ENCODE measurements around the gene MYH16.
"Not testable (repeated sequence)": the region's sequence is repeated elsewhere in the genome, so short reads cannot be mapped to it uniquely, and the experiment has no call there.

Gene MYH16

DNA sequence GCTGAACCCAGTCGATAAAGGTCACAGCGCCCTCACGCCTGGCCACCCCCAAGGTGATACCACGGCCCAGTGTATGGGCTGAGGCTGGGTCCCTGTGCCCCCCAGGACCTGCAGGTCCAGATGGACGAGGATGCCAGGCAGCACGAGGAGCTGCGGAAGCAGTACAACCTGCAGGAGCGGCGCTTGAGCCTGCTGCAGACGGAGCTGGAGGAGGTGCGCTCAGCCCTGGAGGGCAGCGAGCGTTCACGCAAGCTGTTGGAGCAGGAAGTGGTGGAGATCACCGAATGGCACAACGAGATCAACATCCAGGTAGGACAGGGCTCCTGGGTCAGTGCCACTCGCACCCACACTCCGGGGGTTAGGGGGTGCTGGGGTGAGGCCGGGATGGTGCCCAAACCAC lies 28.9 kb downstream of the MYH16 start:
- in situ Hi-C loops (cut with MboI; ENCODE audit: low sequenced_read_pairs) = no loop called here

DNA sequence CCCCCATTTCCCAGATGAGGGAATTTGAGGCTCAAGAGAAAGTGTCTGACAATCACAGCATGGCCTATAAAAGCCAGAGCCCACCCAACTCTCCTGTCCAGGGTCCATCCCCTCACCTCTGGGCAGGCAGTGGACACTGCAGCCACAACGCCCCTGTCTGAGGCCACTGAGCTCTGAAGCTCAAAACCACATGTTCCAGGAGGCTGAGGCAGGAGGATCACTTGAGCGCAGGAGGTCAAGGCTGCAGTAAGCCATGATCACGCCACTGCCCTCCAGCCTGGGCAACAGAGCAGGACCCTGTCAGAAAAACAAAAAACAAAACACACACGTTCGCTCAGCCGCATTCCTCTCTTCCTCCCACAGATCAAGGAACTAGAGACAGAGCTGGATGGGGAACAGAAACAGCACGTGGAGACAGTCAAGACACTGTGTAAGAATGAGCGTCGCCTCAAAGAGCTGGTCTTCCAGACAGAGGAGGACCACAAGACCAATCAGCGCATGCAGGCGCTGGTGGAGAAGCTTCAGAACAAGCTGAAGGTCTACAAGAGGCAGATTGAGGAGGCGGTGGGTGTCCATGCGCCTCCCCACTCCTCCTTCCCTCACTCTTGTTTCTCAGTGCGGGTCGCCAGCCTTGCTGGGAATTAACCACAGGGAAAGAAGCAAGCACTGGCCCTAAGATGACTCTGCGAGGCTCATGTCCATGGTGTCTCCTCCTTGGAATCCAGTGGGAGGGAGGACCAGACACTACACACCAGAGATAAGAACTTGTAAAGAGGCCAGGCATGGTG lies 33.0 kb downstream of the MYH16 start:
- in situ Hi-C loops (cut with MboI; ENCODE audit: low sequenced_read_pairs) = no loop called here

DNA sequence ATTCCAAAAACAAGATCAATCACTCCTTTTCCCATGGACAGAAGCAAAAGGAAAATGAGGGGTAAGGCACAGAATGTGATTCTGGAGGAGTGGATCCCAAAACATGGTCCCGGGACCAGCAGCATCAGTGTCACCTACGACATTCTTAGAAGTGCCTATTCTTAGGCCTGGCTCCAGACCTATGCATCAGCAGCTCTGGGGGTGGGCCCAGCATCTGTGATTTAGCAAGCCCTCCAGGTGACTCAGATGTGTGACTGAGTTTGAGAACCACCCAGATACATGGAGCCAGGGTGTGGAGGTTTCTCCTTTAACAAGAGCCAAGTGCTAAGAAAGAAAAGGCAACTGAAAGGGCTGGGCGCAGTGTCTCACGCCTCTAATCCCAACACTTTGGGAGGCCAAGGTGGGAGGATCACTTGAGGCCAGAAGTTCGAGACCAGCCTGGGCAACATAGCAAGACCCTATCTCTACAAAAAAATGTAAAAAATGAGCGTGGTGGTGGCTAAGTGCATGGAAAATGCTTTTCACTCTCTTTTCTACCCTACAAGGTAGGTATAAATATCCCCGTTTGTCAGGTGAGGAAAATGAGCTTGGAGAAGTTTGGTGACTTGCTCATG lies 35.9 kb downstream of the MYH16 start:
- in situ Hi-C loops (cut with MboI; ENCODE audit: low sequenced_read_pairs) = no loop called here

DNA sequence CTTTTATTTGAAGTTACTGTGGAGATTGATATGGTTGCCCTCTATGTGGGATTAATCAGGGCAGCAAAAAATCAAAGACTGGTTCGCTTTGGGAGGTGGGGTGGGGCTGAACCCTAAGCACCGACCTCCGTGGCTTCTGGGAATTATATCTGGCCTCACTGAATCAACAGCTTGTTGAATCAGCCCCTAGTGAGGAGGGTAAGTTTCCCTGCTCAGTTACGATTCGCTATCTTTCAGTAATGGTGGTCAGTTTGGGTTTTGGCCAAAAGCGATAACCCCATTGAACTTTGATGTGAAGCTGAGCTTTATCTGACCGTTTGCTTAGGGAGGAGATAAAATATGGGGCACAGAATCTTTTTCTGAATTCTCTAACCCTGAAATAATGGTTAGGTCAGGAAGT lies 36.5 kb downstream of the MYH16 start:
- in situ Hi-C loops (cut with MboI; ENCODE audit: low sequenced_read_pairs) = no loop called here

DNA sequence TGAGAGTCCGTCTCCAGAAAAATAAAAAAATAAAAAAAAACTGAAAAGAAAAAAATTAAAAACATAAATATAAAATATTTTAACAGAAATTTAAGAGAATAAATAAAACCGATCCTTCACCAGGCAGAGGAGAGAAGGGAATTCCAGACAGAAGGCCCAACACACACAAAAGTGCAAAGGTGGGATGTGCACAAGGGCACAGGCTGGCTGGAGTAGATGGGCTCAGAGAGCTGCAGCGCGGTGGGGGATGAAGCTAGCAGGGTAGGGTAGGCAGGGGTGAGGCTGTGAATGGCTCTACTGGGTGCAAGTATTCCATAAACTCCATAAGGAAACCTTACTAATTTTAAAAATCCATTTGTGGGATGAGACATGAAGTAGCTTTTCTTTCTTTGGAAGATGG lies 37.4 kb downstream of the MYH16 start:
- in situ Hi-C loops (cut with MboI; ENCODE audit: low sequenced_read_pairs) = no loop called here

DNA sequence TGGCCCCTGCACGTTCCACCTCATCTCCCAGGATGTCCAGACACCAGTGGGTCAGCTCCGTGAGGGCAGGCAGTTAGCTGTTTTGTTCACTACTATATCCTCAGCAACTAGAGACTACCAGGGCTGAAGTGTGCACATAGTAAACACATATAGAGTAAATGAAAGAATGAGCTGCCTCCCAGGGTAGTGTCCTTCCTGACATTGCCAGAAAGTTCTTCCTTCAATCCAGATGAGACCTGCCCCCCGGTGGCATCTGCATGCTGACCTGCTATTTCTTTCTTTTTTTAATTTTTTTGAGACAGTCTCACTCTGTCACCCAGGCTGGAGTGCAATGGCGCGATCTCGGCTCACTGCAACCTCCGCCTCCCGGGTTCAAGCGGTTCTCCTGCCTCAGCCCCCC lies 39.1 kb downstream of the MYH16 start:
- in situ Hi-C loops (cut with MboI; ENCODE audit: low sequenced_read_pairs) = no loop called here

DNA sequence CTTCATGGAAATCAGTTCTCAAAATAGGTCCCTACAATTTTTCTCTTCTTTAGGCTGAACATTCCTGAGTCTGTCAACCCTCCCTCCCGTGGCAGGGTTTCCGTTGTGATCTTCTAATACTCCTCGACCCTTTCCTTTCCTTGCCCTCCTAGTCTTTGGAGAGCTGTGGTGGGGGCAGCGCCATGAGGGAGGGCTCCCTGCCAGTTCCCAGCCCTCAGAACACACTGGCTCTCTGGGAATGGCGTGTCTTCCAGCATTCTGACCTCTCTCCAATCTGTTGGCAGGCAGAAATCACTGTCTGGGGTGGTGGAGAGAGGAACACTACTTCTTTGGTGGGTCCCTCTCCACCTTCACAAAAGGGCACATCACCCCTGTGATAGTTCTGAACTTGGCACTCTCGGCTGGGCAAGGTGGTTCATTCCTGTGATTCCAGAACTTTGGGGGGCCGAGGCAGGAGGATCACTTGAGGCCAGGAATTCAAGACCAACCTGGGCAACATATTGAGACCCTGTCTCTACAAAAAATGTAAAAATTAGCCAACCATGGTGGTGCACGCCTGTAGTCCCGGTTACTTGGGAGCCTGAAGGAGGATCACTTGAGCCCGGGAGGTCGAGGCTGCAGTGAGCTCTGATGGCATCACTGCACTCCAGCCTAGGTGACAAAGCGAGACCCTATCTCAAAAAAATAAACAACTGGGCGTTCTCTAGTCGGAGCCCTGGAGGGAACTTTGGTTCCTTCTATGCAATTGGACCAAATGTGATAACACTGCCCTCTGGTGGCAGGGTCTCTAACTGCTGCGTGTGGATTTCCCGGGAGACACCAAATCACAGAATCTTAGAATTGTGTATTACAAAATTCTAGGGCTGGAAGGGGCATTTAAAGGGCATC lies 39.9 kb downstream of the MYH16 start:
- in situ Hi-C loops (cut with MboI; ENCODE audit: low sequenced_read_pairs) = no loop called here

DNA sequence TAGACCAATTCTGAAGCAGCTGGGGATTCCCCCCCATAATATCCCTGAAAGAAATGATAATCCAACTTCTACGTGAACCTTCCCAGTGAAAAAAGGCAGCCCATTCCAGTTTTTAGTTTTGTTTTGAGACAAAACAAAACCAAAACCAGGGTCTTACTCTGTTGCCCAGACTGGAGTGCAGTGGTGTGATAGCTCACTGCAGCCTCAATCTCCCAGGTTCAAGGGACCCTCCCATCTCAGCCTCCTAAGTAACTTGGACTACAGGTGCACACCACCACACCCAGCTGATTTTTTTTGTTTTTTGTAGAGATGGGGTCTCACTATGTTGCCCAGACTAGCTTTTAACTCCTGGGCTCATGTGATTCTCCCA lies 40.5 kb downstream of the MYH16 start:
- in situ Hi-C loops (cut with MboI; ENCODE audit: low sequenced_read_pairs) = no loop called here

DNA sequence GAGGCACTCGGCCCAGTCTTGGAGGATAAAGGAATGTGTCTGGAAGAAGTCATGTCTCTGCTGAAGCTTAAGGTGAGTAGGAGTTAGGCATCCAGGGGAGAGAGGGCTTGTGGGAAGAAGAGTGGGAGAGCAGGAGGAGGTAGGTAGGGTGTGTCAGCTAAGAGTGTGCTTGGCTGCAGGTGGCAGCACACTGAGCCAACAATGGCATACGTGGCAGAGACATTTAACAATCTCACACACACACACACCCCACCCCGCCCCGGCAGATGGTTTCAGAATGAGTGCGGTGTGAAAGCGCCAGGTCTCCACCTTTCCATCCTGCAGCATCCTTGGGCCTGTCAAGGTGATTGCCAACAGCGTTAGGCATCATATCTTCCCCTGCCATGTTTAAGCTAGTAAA lies 41.9 kb downstream of the MYH16 start:
- in situ Hi-C loops (cut with MboI; ENCODE audit: low sequenced_read_pairs) = no loop called here

DNA sequence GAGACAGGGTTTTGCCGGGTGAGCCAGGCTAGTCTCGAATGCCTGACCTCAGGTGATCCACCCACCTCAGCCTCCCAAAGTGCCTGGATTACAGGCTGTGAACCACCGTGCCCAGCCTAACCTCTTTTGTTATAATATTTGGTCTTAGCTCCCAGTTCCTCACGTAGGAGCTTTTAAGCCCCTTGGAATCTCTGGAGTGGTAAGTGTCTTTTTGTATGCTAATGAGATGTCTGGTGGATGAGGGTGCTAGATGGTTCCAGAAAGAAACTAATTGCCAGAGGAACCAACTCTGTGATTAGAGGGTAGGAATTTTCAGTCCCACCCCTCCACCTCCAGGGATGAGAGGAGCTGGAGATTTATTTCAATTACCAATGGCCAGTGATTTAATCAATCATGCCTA lies 47.7 kb downstream of the MYH16 start:
- in situ Hi-C loops (cut with MboI; ENCODE audit: low sequenced_read_pairs) = no loop called here

DNA sequence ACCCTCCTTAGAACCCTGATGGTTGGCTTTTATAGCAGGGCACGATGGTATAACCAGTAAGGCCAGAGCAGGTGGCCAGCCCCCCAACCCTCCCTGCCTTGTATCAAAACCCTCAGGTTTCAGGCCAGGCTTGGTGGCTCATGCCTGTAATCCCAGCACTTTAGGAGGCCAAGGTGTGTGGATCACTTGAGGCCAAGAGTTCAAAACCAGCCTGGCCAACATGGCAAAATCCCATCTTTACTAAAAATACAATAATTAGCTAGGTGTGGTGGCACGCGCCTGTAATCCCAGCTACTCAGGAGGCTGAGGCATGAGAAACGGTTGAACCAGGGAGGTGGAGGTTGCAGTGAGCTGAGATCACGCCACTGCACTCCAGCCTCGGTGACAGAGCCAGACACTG lies 50.0 kb downstream of the MYH16 start:
- in situ Hi-C loops (cut with MboI; ENCODE audit: low sequenced_read_pairs) = not testable (repeated sequence)

DNA sequence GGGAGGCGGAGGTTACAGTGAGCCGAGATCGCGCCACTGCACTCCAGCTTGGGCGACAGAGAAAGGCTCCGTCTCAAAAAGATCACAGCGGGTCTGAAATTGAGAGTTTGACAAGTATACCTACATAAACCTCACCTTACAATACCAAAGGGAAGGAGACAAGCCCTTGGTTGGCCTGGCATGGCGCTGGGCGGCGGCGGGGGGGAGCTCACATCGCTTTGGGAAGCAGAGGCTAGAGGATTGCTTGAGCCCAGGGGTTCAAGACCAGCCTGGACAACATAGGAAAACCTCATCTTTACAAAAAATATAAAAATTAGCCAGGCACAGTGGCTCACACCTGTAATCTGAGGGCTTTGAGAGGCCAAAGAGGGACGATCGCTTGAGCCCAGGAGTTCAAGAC lies 51.9 kb downstream of the MYH16 start:
- in situ Hi-C loops (cut with MboI; ENCODE audit: low sequenced_read_pairs) = no loop called here

DNA sequence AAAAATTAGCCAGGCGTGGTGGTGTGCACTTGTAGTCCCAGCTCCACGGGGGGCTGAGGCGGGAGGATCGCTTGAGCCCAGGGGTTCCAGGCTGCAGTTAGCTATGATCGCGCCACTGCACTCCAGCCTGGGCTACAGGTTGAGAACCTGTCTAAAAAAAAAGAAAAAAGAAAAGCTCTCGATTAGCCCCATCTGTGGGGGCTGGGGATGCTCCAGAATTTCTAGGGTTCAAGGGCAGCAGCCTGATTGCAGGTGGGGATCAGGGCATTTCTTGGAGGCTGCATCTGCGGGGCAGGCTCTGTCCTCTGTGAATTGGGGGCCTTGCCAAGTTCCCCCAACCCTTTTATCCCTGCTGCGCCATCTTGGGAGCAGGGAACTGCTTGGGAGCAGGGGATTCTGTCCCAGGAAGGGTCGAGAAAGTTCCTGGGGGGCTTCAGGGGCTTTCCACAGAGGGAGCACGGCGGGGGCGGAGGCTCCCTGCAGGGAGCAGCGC lies 52.4 kb downstream of the MYH16 start:
- in situ Hi-C loops (cut with MboI; ENCODE audit: low sequenced_read_pairs) = no loop called here

DNA sequence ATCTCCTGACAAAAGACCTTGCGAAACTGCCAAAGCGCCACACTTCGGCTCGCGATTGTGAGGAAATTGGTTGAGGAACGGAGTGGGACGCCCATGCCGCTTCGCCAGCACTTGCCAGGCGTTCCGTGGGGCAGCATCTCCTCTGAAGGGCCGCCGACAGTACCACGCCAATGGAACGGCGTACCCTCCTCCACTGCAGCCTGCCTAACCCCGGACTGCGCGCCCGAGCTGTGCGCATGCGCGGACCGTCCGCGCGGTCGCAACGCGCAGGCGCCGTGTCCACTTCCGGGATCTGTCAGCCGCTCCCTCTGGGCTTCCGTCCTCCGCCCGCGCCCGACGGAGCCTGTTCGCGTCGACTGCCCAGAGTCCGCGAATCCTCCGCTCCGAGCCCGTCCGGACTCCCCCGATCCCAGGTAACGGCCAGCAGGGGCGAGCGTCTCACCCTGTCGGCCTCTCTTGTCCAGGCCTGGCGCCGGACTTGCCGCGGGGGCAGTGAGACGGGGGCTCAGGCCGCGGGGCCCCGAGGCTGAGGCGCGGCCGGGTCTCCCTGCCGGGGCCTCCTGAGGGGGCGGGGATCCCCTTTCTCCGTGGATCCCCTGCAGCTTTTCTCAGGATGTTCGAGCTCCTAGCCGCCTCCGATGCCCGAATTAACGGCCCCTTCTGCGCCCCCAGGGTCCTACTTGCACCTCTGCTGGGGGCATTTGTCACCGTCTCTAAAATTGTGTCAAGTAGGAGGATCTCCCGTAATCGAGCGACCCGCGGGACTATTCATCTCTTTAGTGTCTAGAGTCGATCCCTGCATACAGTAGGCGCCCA lies 53.2 kb downstream of the MYH16 start, which contains the start of gene ARPC1A:
Gene ARPC1A (plus strand): TSS at position 307 of the 816 bp plus-strand sequence. CDS start 7,456 bp downstream, outside the sequence.
- in situ Hi-C loops (cut with MboI; ENCODE audit: low sequenced_read_pairs) = no loop called here

DNA sequence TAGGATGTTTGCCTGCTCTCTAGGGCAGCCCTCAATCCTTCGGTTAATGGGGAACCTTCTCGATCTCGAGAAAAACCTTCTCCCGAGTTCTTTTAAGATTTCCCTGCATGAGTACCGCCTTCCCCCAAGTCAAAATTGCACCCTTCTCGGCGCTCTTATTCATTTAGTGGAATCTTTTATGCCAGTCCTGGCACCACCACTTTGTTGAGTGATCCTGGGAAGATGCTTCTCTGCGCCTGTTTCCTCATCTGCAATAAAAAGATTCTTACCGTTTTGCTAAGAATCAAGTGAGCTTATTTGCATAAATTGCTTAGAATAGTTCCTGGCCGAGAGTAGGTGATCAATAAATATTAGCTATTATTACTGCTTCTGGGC lies 53.8 kb downstream of the MYH16 start:
- in situ Hi-C loops (cut with MboI; ENCODE audit: low sequenced_read_pairs) = no loop called here

DNA sequence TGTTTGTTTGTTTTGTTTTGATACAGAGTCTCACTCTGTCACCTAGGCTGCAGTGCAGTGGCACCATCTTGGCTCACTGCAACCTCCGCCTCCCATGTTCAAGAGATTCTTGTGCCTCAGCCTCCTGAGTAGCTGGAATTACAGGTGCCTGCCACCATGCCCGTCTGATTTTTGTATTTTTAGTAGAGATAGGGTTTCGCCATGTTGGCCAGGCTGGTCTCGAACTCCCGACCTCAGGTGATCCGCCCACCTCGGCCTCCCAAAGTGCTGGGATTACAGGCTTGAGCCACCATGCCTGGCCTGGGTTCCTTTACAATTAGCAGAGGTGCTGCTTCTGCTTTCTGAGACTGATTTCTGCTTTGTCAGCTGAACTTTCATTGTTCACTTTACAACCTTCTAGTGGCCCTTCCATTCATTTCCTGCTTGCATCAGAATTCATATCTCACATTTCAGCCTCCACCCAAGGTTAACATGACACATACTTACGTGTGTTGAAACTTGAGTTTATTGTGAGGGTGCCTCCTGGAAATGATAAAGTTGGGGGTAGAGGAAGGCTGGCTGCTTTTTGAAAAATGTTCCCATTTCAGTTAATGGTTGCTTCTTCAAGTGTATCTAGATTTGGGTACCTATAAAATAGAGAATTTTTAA lies 57.8 kb downstream of the MYH16 start:
- in situ Hi-C loops (cut with MboI; ENCODE audit: low sequenced_read_pairs) = not testable (repeated sequence)

DNA sequence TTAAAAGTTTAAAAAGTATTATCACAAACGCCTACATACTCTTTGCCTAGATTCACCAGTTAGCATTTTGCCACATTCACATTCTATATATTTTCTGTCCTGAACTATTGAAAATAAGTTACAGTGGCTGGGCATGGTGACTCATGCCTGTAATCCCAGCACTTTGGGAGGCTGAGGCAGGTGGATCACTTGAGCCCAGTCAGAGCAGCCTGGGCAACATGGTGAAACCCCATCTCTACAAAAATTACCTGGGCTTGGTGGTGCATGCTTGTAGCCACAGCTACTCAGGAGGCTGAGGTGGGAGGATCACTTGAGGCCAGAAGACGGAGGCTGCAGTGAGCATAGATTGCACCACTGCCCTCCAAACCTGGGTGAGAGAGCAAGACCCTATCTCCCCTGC lies 58.4 kb downstream of the MYH16 start:
- in situ Hi-C loops (cut with MboI; ENCODE audit: low sequenced_read_pairs) = no loop called here

DNA sequence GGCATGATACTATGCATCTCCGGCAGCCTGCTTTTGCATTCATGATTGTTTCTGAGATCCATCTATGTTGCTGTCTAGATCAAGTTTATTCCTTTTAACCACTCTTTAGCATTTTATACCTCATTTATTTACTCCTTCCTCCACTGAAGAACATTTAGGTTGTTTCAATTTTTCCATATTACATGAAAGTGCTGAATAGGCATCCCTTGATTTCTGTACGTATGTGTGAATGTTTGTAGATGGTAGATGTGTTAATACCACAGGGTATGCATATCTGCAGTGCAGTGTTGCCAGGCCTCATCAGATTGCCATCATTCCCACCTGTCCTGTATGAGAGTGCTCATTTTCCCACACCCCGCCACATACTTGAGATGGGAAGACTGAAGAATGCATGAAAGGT lies 67.0 kb downstream of the MYH16 start:
- in situ Hi-C loops (cut with MboI; ENCODE audit: low sequenced_read_pairs) = no loop called here

DNA sequence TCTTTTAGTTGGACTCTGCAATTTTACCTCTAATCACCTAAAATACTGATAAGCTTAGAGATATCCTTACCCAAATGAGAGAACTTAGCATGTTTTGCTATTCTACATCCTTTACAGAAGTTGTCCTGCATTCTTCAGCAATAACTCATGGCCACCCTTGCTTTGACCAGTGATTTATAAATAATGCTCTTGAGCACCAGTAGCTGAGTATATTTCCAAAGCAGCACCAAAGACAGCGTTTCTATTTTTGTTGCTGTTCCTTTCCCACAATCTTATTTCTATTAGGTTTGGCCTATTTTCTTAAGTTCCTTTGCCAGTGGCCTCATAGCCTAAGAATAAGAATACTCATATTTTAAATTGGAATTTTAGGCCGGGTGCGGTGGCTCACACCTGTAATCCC lies 68.0 kb downstream of the MYH16 start:
- in situ Hi-C loops (cut with MboI; ENCODE audit: low sequenced_read_pairs) = no loop called here

DNA sequence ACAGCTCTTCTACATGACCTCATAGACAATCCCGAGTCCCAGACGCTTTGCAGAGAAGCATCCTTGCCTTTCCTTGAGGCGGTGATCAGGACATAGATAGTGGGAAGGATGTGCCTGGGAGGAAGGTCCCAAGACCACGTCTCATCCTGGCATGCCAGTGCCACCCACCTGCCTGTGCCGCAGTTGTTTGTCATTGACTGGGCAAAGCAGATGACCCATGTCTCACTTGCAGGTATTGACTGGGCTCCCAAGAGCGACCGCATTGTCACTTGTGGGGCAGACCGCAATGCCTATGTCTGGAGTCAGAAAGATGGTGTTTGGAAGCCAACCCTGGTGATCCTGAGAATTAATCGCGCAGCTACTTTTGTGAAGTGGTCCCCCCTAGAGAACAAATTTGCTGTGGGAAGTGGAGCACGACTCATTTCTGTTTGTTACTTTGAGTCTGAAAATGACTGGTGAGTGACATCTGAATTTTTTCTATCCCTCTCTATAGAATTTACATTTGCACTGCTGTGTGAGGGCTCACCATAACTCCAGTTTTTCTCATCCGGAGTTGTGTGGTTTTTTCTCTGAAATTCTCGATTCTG lies 71.5 kb downstream of the MYH16 start:
- in situ Hi-C loops (cut with MboI; ENCODE audit: low sequenced_read_pairs) = no loop called here

Measured in hTERT RPE-1 (cell line).